Measurements from ENCODE around the gene ORC3. TPM values are rescaled to one million over a fixed set of nuclear protein-coding genes. Genes with fewer than 3 reads are reported as not detected.
"Not testable (repeated sequence)": the region's sequence is repeated elsewhere in the genome, so short reads cannot be mapped to it uniquely, and the experiment has no call there.

ORC3 gene
- total RNA-seq, 2 donors from 2014 or later, result 14.0 to 16.4 TPM

DNA sequence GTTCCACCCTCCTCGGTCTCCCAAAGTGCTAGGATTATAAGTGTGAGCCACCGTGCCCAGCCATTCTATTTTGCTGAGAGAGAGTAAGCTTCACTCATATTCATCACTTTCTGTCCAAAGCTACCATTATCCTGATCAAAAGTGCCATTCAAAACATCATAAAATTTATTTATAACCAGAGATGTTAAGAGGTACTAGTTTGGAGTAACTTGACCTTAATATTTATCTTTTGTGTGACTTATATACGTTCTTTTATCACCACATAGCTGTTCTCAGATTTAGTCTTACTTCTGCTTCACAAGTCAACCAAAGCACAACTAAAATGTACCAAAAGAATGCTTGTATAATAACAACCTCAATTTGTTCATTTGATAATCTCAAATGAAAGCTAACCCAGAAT is 94.0 kb downstream of the ORC3 start:
- intact Hi-C loops (cut with DNase I), result no loop called here
- H3K4me3 ChIP-seq, result no peak overlapping the region
- H3K27me3 ChIP-seq, result no peaks in the 10 kb centered on the region
- H3K36me3 ChIP-seq, result no peaks in the 10 kb centered on the region
- no peak for TF ChIP-seq CTCF (IDR thresholded peaks at IDR 0.05)
- no peak overlapping the region for H3K9ac ChIP-seq (ENCODE audit: low read depth in 2 of 2, low read length in 2 of 2)
- H3K4me1 ChIP-seq, result no peaks in the 10 kb centered on the region
- H3K27ac ChIP-seq, result no peak overlapping the region
- no peak for DNase-seq
- no peaks in the 10 kb centered on the region for H3K9me3 ChIP-seq

- TF ChIP-seq CTCF (IDR thresholded peaks at IDR 0.05), result no peak
- Histone ChIP-seq H3K9me3 (no peaks in the 10 kb centered on the region), H3K9ac (ENCODE audit: low read depth in 2 of 2, low read length in 2 of 2) (no peak overlapping the region), H3K27ac (no peak overlapping the region), H3K4me1 (no peaks in the 10 kb centered on the region), H3K36me3 (no peaks in the 10 kb centered on the region), H3K27me3 (no peaks in the 10 kb centered on the region), H3K4me3 (no peak overlapping the region)
- intact Hi-C loops (cut with DNase I), result no loop called here
- no peak for DNase-seq
Measured at GRCh38 chr6:87684895-87685654, 95.1 kb downstream of the ORC3 start.

- H3K27me3 ChIP-seq; intact Hi-C loops (cut with DNase I); DNase-seq; H3K4me1 ChIP-seq; H3K9ac ChIP-seq (ENCODE audit: low read depth in 2 of 2, low read length in 2 of 2); H3K4me3 ChIP-seq; H3K9me3 ChIP-seq; H3K36me3 ChIP-seq; H3K27ac ChIP-seq: not testable (repeated sequence)
Measured at GRCh38 chr6:87686636-87687205, 96.8 kb downstream of the ORC3 start.

DNA sequence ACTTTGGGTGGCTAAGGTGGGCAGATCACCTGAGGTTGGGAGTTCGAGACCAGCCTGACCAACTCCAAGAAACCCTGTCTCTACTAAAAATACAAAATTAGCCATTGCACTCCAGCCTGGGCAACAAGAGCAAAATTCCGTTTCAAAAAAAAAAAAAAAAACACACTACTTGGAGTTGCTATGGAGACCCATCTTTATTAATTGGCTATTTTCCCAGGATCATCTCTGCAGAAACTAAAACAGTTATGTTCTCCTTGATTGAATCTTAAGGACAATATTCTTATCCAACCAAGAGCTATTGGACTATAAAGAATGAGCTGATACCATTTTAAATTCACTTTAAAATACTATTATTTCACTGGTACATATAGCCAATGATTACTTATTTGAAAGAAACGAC is 97.4 kb downstream of the ORC3 start:
- Histone ChIP-seq H3K4me1 (peaks cover 4% of the 10 kb centered on the region), H3K9ac (ENCODE audit: low read depth in 2 of 2, low read length in 2 of 2) (no peak overlapping the region), H3K36me3 (no peaks in the 10 kb centered on the region), H3K27me3 (no peaks in the 10 kb centered on the region), H3K9me3 (no peaks in the 10 kb centered on the region), H3K27ac (no peak overlapping the region), H3K4me3 (no peak overlapping the region)
- DNase-seq, result no peak
- intact Hi-C loops (cut with DNase I), result no loop called here
- no peak for TF ChIP-seq CTCF (IDR thresholded peaks at IDR 0.05)

GRCh38 chr6:87687893-87688292 is 98.0 kb downstream of the ORC3 start:
- H3K27ac ChIP-seq; H3K4me1 ChIP-seq; H3K9ac ChIP-seq (ENCODE audit: low read depth in 2 of 2, low read length in 2 of 2); H3K9me3 ChIP-seq; intact Hi-C loops (cut with DNase I); H3K4me3 ChIP-seq; DNase-seq; H3K36me3 ChIP-seq; H3K27me3 ChIP-seq: not testable (repeated sequence)

GRCh38 chr6:87690441-87690840 is 100.5 kb downstream of the ORC3 start:
- H3K27ac ChIP-seq, result no peak overlapping the region
- intact Hi-C loops (cut with DNase I), result no loop called here
- H3K4me1 ChIP-seq, result peaks cover 4% of the 10 kb centered on the region
- H3K4me3 ChIP-seq, result no peak overlapping the region
- H3K9ac ChIP-seq (ENCODE audit: low read depth in 2 of 2, low read length in 2 of 2), result no peak overlapping the region
- DNase-seq, result no peak
- H3K36me3 ChIP-seq, result no peaks in the 10 kb centered on the region
- no peak for TF ChIP-seq CTCF (IDR thresholded peaks at IDR 0.05)
- H3K9me3 ChIP-seq, result no peaks in the 10 kb centered on the region
- H3K27me3 ChIP-seq, result no peaks in the 10 kb centered on the region

Measured in colonic mucosa (tissue), 4 donors.